Right atrium auricular region (tissue), 2 donors: ENCODE results near the gene LRP1. TPM values are rescaled to one million over a fixed set of nuclear protein-coding genes. Genes with fewer than 3 reads are reported as not detected.
A peak's percentile ranks its signal among the peaks of the same experiment; 100 is the strongest.

Experiments used
- DNase-seq: peaks from one replicate; pipeline ENCODE4 v3.0.0-alpha.2; 2019; ENCODE audit warnings: low spot score
- H3K27ac ChIP-seq, 2 donors: fragments of 200-600 bp; sonication (generic); 1 replicate in 1 of 2; 2 replicates in 1 of 2; pipeline ENCODE4 v1.5.1; 2016 to 2019
- H3K27me3 ChIP-seq, 2 donors: fragments of 200-600 bp; sonication (generic); one replicate each; pipeline versions ENCODE4 v1.5.1 to v1.6.0; 2017 to 2019
- H3K36me3 ChIP-seq: fragments of 200-600 bp; sonication (generic); one replicate; pipeline ENCODE4 v1.5.1; 2016
- H3K4me1 ChIP-seq, 2 donors: fragments of 200-600 bp; sonication (generic); one replicate each; pipeline versions ENCODE4 v1.5.1 to v1.6.0; 2017 to 2019
- H3K4me3 ChIP-seq, 2 donors: fragments of 200-600 bp; sonication (generic); 1 replicate in 1 of 2; 2 replicates in 1 of 2; pipeline ENCODE4 v1.5.1; 2017 to 2019; ENCODE audit warnings: mild to moderate bottlenecking in 1 of 2, moderate library complexity in 1 of 2
- H3K9me3 ChIP-seq, 2 donors: fragments of 200-600 bp; sonication (generic); one replicate each; pipeline ENCODE4 v1.5.1; 2019
- CTCF ChIP-seq, 2 donors: fragments of 200-600 bp; sonication (generic); IDR thresholded peaks; one replicate each; pipeline ENCODE4 v1.5.1; 2019; ENCODE audit warnings: antibody characterized with exemption in 2 of 2
- total RNA-seq, 2 donors: library from RNA; depleted of rRNA; stranded (reverse); fragments of >200 nt; gene quantifications; one replicate each; pipeline ENCODE4 v1.1.0, GENCODE V29; 2016

The LRP1 gene
- total RNA-seq, 2 donors from 2014 or later = 89.4 to 211 TPM

DNA sequence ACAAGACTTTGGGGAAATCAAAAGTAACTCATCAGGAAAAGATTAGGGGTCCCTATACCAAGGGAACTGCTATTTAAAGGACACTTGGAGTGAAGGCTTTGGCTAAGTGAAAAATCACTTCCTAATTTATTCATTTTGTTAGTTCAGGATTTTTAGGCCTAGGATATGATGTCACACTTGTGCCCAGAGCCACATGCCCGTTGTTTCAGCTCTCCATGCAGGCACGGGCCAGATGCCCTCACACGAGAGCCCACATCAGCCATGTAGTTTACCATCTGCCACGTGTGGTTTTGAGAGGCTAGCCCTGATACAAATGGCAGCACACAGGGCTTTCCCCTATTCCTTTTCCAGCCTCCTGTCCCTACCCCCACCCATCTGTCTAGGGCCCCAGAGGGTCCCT lies 31.0 kb downstream of the LRP1 start:
- TF ChIP-seq CTCF (IDR thresholded peaks at IDR 0.05) = no peak
- no peak for DNase-seq
- H3K27ac ChIP-seq = peak overlapping the region in 1 of 2 donors; percentile 35
- H3K4me1 ChIP-seq = peaks cover 0 to 21% of the 10 kb centered on the region in 2 donors
- peaks cover 94% of the 10 kb centered on the region for H3K36me3 ChIP-seq
- no peaks in the 10 kb centered on the region for H3K9me3 ChIP-seq
- H3K27me3 ChIP-seq = no peaks in the 10 kb centered on the region
- H3K4me3 ChIP-seq = no peak overlapping the region

DNA sequence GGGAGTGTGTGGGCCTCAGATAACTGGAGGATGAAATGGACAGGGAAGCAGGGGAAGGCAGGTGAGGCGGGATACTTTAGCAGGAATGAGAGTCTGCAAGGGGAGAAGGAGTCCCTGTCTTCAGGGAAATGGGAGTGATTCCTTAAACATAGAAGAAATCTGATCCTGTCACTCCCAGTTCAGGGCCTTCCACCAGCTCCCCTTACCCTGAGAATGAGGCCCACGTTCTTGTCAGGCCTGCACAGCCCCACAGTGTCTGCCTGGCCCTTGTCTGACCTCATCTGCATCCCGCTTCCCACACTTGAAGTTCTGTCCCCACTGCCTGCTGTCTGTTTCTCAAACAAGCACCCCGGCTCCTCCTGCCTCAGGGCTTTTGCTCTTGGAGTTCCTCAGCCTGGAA lies 31.8 kb downstream of the LRP1 start:
- H3K36me3 ChIP-seq = peaks cover 93% of the 10 kb centered on the region
- H3K27ac ChIP-seq = no peak overlapping the region
- no peak for DNase-seq
- no peaks in the 10 kb centered on the region for H3K27me3 ChIP-seq
- no peak for TF ChIP-seq CTCF (IDR thresholded peaks at IDR 0.05)
- no peak overlapping the region for H3K4me3 ChIP-seq
- peaks cover 0 to 15% of the 10 kb centered on the region in 2 donors for H3K4me1 ChIP-seq
- no peaks in the 10 kb centered on the region for H3K9me3 ChIP-seq

DNA sequence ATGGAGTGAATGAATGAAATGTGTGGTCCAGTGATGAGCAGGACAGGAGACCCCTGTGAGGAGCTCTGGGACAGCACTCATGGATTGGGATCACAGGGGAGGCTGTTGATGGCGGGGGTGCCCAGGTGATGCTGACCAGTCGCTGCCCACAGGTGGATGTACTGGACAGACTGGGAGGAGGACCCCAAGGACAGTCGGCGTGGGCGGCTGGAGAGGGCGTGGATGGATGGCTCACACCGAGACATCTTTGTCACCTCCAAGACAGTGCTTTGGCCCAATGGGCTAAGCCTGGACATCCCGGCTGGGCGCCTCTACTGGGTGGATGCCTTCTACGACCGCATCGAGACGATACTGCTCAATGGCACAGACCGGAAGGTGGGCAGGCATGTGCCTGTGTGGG lies 32.5 kb downstream of the LRP1 start:
- DNase-seq = no peak
- Histone ChIP-seq H3K4me3 (no peak overlapping the region), H3K27me3 (no peaks in the 10 kb centered on the region), H3K36me3 (peaks cover 93% of the 10 kb centered on the region), H3K9me3 (no peaks in the 10 kb centered on the region), H3K4me1 (peaks cover 0 to 14% of the 10 kb centered on the region in 2 donors), H3K27ac (no peak overlapping the region)
- no peak for TF ChIP-seq CTCF (IDR thresholded peaks at IDR 0.05)

GRCh38 chr12:57161491-57161890 lies 33.2 kb downstream of the LRP1 start:
- Histone ChIP-seq H3K27ac (no peak overlapping the region), H3K9me3 (no peaks in the 10 kb centered on the region), H3K36me3 (peaks cover 93% of the 10 kb centered on the region), H3K4me1 (peaks cover 0 to 14% of the 10 kb centered on the region in 2 donors), H3K27me3 (no peaks in the 10 kb centered on the region), H3K4me3 (no peak overlapping the region)
- no peak for DNase-seq
- TF ChIP-seq CTCF (IDR thresholded peaks at IDR 0.05) = no peak

DNA sequence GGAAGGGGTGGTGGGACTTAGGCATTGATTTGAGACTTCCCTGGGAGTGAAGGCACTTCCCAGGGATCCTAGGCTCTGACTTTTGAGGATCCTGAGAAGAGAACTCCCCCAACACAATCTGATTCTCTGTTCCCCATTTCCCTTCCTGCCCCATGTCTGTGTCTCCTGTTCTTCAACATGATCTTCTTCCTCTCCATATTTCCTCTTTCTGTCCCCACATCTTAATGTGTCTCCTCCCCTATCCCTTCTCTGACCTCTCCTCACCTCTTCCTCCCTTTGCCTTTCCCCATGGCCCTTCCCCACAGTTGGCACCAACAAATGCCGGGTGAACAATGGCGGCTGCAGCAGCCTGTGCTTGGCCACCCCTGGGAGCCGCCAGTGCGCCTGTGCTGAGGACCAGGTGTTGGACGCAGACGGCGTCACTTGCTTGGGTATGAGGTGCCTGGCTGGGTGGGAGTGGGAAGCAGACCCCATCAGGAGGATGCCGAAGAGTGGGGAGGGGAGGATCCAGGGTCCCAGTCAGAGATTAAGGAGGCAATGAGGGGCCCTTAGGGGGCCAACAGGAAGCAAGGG lies 34.4 kb downstream of the LRP1 start:
- no peak for TF ChIP-seq CTCF (IDR thresholded peaks at IDR 0.05)
- H3K9me3 ChIP-seq = no peaks in the 10 kb centered on the region
- no peaks in the 10 kb centered on the region for H3K27me3 ChIP-seq
- H3K4me3 ChIP-seq = no peak overlapping the region
- H3K27ac ChIP-seq = no peak overlapping the region
- peaks cover 93% of the 10 kb centered on the region for H3K36me3 ChIP-seq
- peaks cover 0 to 14% of the 10 kb centered on the region in 2 donors for H3K4me1 ChIP-seq
- DNase-seq = no peak

- Histone ChIP-seq H3K36me3 (peaks cover 93% of the 10 kb centered on the region), H3K4me3 (no peak overlapping the region), H3K27me3 (no peaks in the 10 kb centered on the region), H3K4me1 (no peaks in the 10 kb centered on the region), H3K9me3 (no peaks in the 10 kb centered on the region), H3K27ac (peak overlapping the region in 1 of 2 donors; percentile 8)
- TF ChIP-seq CTCF (IDR thresholded peaks at IDR 0.05) = no peak
- DNase-seq = no peak
Observed at GRCh38 chr12:57164454-57164853, 36.2 kb downstream of the LRP1 start.
